ENCODE data around the gene TAOK2. TPM values are rescaled to one million over a fixed set of nuclear protein-coding genes. Genes with fewer than 3 reads are reported as not detected.

Gene TAOK2
- total RNA-seq, 1 experiment from 2014 or later, result 56.7 TPM

GRCh38 chr16:30003670-30004423 lies 30.2 kb downstream of the TAOK2 start:
- Histone ChIP-seq H4K20me1 (ENCODE audit: insufficient read depth) (no peaks in the 10 kb centered on the region), H3K9me3 (ENCODE audit: control insufficient read depth in 1 of 2, insufficient read depth in 1 of 2, low read depth in 1 of 2, low read length in 2 of 2) (no peaks in the 10 kb centered on the region), H3K4me3 (replicated peaks in 1 of 2; ENCODE audit: low read depth in 1 of 2, low read length in 2 of 2) (no peak overlapping the region), H2AFZ (ENCODE audit: low read depth, low read length, poor library complexity, severe bottlenecking) (no peak overlapping the region), H3K9ac (ENCODE audit: low read length) (no peak overlapping the region), H3K9me2 (ENCODE audit: insufficient read depth) (no peaks in the 10 kb centered on the region), H3K27me3 (ENCODE audit: insufficient read depth, low read length) (no peaks in the 10 kb centered on the region), H3K4me2 (ENCODE audit: low read length) (no peak overlapping the region), H3K4me1 (ENCODE audit: control insufficient read depth in 1 of 2, insufficient read depth in 2 of 2, low read length in 2 of 2) (no peaks in the 10 kb centered on the region), H3K27ac (ENCODE audit: low read depth, low read length) (no peak overlapping the region), H3K79me2 (ENCODE audit: insufficient read depth, low read length) (no peaks in the 10 kb centered on the region), H3K36me3 (ENCODE audit: control insufficient read depth in 1 of 2, insufficient read depth in 2 of 2, low read length in 2 of 2) (peaks cover 0 to 4% of the 10 kb centered on the region in 2 experiments; a peak in 2 of 4 replicates)
- no TSS peak for BruUV-seq (replicated peaks)
- intact Hi-C loops (cut with micrococcal nuclease), result no loop called here
- ChIA-PET CTCF (no interaction called here), RAD21 (ENCODE audit: low non-redundant PET in 1 of 2, low total read pairs in 2 of 2, uncharacterized antibody in 2 of 2, unreplicated experiment in 2 of 2) (no interaction called here), POLR2A (no interaction called here)
- ATAC-seq, result no peak
- DNase-seq (ENCODE audit: low read depth, low spot score), result no peak
- TF ChIP-seq ELF1 (IDR thresholded peaks at IDR 0.05; ENCODE audit: borderline replicate concordance, low read depth) (no peak), POLR2A (IDR thresholded peaks at IDR 0.05; ENCODE audit: borderline replicate concordance, extremely low read depth, insufficient read depth, insufficient read length) (no peak), YY1 (IDR thresholded peaks at IDR 0.05; ENCODE audit: extremely low read depth, insufficient replicate concordance, low read depth, low read length) (no peak), MAX (IDR thresholded peaks at IDR 0.05) (no peak), EZH2phosphoT487 (IDR thresholded peaks at IDR 0.05; ENCODE audit: borderline replicate concordance) (no peak), EZH2 (IDR thresholded peaks at IDR 0.05) (no peak), REST (IDR thresholded peaks at IDR 0.05; ENCODE audit: low read depth) (no peak), ZBTB33 (IDR thresholded peaks at IDR 0.05; ENCODE audit: extremely low read depth, insufficient replicate concordance, low read length) (no peak)
